HG02623 (cell line): Measurements from ENCODE around the gene PSD.

Experiments used
- ATAC-seq: cut with Tn5 transposase; IDR thresholded peaks from one replicate; pipeline ENCODE4 v1.9.1; 2021; ENCODE audit warnings: moderate library complexity; ENCODE audit not compliant: unreplicated experiment

Gene PSD

DNA sequence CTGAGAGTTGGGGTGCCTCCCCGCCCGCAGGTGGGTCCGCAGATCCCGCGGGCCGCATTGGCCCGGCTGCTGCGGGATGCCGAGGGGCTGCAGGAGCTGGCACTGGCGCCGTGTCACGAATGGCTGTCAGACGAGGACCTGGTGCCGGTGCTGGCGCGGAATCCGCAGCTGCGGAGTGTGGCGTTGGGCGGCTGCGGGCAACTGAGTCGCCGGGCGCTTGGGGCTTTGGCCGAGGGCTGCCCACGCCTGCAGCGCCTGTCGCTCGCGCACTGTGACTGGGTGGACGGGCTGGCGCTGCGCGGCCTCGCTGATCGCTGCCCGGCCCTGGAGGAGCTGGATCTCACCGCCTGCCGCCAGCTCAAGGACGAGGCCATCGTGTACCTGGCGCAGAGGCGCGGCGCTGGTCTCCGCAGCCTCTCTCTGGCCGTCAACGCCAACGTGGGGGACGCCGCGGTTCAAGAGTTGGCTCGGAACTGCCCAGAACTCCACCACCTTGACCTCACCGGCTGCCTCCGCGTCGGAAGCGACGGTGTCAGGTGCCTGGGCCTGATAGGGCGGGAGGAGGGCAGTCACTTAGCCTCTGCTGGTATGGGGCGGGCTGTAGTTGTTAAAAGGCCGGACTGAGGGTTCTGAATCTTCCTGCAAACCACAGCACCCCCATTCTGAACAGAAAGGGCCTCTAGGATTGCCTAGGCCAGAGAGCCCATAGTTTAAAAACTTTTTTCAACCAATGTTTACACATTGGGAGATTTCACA is 3.4 kb upstream of the PSD start:
- ATAC-seq: no peak

DNA sequence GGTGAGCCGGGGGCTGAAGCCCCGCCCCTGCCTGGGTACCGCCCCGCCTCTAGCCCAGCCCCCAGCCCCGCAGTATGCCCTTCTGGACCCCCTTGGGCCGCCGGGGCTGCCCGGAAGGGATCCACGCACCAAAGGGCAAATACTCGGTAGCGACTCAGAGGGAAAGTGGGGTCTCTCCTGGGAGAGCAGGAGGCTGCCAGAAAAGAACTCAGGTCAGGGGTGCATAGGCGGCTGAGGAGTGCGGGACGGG is 2.8 kb upstream of the PSD start:
- ATAC-seq: no peak

DNA sequence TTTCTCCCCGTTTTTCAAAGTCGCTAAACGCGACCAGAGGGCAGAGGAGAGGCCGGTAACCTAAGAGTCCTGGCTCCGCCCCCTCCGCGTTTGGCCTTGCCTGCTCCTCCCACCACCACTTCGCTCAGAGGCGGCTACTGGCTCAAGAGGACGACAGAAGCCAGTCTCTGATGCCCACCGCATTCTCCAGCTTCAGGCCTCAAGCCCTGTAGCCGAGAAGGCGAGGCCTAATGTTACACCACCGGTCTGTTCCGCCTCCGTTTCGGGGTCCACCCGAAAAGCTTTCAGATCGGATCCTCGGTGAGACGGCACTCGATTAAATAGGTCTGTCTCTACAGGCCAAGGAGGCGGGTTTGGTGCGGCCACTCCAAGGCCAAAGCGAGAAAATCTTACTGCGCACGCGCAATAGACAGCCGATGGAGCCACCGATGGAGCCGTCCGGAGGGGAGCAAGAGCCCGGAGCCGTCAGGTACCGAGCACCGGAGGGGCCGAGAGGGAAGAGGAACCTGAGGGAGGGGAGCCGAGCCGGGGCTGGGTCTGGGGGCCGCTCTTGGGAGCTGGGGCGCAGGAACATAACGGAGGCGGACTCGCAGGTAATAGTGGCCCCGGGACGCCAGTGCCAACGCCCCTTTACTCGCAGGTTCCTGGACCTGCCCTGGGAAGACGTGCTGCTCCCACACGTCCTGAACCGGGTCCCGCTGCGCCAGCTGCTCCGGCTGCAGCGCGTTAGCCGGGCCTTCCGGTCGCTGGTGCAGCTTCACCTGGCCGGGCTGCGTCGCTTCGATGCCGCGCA is 2.3 kb upstream of the PSD start, which contains the start of gene FBXL15:
FBXL15 (plus strand) TSS at position 123 of the 793 bp plus-strand sequence; CDS start at position 417, 294 bp downstream.
- peak; percentile 68 for ATAC-seq

DNA sequence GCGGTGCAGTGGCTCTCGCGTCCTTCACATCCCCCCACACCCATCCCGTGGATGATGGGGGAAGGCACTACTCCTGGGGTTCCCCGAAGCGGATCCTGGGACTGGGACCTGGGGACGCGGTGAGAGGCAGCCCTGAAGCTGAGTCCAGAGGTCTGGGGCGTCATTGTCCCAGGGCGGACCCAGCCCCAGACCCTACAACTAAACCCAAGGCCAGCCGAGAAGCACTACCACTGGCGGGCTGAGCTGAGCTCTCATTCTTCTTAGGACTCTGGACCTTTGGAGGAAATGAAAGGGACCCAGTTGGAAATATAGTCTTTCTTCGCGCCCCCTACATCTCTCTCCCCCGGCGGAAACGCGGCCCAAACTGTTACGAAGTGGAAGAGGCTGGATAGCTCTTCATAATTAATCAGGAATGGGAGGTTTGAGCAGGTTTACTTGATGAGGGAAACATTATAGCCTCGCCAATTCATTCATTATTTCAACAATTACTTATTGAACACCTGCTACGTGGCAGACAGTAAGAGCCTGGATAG is 1.7 kb upstream of the PSD start:
- ATAC-seq: no peak

DNA sequence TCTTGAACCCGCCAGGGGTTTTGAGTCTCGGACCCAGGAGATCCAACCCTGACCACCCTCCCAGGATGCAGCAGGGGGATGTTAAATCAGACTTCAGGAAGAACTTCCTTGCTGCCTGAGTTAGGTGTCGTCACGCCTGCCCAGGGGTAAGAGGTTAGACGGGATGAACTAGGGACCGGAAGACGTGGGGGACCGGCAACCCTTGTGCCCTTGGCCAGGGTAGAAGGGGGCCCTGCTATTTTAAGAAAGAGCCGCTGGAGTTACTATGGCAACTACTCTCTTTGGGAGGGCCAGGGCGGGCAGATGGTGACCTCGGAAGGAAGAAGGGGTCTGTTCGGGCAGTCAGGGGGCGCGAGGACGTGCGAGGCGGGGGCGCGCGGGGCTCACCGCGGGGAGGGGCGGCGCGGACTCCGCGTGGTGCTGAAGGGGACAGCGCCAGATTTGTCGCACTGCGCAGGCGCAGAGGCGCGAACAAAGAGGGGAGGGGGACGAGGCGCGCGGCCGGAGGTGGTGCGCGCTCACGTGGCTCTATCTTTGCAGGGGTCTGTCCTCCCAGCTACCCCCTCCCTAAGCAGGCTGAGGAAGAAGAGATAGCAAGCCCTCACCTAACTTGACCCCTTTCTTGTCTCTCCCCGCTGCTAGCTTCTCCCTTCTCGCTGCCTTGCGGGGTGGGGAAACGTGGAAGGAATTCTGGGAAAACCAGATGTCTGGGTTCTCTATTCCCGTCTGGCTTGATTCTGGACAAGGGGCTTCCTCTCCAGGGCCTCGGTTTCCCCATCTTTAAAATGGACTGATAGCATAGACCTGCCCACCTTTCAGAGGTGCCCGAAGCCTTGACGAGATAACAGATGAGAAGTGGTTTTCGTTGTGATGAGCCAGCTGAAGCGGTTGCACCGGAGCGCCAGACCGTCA is 940 bp upstream of the PSD start:
- no peak for ATAC-seq

DNA sequence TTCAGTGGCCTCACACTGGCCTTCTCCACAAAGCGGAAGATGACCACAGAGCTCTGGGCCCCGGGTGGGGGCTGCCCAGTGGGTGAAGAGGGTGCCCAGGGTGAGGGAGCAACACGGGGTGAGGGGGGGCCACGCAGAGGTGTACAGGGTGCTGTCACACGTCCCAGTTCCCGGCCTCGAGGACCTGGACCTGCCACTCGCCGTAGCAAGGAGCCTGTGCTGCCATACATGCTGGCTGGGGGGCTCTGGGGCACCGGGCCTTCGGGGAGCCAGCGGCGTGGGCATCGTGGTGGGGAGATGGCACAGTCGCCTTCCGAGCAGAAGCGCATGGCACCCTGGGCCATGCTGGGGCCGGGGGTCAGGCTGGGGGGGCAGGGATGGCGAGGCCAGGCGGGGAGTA is 1.9 kb downstream of the PSD start:
- no peak for ATAC-seq

DNA sequence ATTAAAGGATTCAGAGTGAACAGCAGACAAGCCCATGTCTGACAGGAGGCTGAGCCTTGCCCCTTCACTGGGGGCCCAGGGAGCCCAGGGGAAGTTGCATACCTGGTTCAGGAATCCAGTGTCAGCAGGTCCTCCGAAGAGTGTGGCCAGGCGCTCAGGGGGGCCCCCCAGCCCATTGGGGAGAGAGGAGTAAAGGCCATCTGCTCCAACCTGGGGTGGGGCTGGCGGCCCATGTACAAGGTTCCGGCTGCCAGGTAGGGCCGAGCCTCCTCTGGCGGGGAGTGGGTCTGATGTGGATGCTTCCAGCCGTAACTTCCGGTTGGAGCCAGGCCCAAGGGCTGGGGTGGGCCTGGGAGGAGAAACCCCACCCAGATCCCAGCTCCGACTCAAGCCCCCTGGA is 2.3 kb downstream of the PSD start:
- no peak for ATAC-seq

DNA sequence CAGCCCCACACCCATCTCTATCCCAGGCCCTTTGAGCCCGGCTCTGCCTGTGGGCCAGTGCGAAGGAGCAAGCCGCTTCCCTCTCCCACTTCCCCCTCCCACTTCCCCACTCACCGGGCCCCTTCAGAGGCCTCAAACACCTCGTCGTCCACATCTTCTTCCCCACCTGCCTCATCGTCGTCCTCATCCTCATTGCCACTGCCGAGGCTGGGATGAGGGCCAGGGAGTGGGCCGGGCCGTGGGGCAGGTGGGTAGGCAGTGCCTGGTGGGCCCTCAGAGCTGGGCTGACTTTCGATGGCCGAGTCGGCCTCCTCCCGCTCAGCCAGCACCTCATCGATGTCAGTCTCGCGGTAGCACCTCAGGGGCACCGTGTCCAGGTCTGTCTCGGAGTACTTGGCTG is 3.8 kb downstream of the PSD start:
- no peak for ATAC-seq

DNA sequence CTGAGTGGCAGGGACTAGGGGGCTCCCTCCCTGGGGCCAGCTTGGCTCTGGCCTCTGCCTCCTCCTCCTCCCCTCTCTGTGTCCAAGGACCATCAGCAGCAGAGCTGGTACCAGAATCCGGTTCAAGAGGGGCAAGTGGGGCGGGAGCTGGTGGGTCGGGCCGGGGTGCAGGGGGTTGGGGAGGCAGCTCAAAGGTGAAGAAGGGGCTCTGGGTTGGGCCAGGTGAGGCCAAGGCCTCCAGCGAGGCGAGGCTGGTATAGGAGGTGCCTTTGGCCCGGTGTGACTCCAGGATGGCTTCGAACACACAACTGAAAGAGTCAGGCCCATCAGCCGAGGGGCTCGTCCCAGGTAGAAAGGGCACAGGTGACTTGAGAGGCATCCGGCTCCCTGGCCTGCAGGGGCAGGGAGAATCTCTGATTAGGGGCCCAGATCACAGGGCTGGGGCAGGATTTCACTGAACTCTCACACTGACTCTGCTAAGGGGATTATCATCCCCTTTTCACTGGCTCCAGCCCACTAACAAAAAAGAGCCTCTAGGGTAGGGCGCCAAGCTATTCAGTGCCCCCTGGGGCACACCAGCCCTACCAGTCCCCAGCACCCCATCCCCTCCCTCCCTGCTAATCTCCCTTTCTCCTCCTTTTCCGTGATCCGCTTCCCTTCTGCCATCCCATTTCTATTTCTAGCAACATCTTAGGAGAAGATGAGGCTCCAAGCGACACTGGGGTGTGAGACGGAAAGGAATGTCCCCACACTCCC is 4.6 kb downstream of the PSD start:
- no peak for ATAC-seq

DNA sequence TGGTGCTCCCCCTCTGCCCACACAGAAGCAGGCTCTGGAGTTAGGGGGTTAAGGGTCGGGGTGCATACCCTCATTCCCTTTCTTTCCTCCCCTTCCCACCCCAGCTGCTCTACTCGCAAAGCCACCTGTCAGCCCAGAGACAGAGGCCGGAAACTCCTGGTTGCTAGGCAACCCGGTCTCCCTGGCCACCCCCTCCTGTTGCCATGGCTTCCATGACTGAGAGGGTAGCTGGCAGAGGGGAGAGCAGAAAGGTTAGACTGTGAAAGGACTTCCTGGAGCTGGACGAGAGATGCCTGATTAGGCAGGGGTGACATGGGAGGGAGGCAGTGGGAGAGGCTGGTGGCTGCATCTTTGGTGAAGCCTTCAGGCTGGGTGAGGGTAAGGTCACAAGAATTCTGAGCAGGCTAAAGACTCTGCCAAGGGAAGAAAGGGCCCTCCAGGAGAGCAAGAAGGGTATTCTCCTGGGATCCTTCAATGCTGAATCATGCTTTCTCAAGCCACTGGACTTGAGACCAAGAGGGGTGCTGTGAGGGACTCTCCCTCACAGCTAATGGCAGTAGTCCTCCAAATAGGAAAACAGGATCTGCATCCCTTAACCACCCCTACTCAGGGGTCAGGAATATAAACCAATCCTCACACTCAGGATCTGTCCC is 5.4 kb downstream of the PSD start:
- no peak for ATAC-seq

DNA sequence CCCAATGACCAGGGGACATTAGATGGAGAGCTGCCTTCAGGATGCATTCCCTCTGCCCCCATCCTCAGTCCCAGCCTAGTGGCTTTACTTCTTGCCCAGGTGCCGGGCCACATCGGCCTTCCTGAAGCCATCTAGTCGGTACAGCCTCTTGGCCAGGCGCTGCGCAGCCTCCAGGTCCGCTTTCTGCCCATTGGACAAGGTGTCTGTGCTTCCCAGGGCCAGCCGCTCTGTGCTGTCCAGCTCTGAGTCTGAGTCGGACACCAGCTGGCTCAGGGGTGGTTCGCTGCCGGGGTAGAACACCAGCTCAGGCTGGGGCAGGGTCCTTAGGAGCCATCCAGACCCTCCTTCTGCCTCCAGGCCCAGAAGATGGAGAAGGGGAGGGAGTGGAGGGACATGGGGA is 6.3 kb downstream of the PSD start:
- no peak for ATAC-seq

DNA sequence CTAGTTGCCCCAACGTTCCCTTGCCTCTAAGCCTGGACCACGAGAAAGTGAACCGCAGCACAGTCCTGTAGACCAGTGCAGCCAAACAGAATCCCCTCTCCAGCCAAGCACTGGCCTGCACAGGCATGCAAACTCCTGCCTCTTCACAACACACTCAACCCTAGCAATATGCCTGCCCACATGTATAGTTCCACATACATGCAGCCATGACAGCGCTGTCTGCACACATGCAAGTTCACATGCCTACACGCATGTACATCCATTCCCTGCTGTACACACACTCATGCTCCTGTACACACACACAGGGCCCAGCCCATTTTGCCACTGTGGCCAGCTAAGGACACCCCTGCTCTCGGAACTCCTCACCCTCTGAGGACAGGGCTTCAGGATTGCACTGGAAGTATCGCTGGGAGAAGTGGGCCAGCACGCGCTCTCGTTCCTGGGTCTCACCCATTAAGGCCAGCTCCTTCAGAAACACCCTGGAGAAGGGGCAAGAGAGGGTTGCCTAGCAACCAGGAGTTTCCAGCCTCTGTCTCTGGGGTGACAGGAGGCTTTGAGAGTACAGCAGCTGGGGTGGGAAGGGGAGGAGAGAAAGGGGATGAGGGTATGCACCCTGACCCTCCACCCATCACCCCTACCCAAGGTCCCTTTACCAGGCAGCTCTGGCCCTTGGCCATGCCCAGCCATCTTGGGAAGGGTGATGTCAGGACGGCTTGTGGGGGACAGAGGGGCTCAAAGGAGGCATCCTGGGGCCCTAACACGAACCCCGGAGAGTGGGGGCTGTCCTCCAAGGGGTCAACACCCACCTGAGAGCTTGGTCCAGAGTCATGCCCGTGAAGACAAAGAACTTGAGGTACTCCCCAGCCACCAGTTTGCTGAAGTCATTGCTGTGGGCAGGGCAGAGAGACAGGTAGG is 7.0 kb downstream of the PSD start:
- no peak for ATAC-seq

DNA sequence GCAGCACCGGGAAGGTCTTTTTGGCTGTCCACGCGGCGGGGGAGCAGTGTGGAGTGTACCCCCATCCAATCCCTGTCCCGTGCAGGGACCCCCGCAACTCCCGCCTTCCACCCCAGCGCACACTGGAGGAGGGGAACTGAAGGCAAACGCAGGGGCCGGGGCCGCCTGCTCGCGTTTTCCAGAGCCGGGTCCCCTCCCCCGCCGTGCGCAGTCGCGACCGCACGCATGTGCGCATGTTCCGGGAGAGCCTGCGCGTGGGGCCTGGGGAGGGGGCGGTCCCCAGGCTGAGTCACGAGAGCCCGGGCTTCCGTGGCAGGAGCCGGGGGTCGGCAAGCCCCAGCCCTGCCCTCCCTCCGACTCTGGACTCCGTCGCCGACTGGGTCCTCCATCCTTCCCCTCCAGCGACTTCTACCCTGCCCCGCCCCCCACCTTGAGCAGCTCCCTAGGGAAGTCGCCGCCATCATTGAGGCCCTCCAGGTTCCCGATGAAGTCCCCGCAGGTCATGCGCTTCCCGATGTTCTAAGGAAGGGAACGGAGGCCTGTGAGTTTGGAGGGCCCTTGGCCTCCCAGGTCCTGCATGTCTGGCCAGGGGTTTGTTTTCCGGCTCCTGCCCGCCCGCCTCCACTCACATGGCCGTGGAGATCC is 8.0 kb downstream of the PSD start:
- no peak for ATAC-seq

DNA sequence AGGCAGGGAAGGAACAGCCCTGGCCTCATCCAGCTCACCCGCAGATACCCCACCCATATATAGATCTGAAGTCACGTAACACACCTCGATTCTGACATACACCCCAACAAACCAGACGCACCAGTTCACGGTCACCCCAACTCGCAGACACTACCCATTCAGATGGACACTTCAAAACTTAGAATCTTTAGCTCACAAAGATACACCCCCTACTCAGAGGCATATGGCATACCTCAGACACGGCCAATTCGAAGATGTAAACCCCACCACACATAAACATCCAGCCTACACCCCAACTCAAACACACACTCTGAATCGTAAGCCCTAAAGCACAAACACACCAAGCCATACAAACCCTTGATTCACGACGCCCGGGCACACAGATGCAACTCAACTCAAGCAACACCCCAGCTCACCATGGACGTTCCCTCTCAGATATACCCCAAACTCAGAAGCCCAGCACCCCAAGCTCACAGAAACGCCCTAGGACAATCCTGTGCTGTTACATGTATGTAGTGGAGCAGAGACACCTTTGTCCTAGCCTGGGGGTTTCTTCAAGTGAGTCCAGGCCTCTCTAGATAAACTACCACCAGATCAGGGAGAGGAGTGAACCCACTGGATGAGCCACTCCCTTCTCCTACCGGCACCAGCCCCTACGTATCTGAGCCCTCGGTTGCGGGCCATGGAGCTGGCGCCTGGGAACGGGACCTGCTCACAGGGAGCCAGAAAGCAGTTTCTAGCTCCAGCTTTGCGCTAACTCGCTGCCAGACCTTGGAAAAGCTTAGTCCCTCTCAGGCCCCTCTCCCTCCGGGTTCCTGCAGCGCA is 8.8 kb downstream of the PSD start:
- no peak for ATAC-seq

DNA sequence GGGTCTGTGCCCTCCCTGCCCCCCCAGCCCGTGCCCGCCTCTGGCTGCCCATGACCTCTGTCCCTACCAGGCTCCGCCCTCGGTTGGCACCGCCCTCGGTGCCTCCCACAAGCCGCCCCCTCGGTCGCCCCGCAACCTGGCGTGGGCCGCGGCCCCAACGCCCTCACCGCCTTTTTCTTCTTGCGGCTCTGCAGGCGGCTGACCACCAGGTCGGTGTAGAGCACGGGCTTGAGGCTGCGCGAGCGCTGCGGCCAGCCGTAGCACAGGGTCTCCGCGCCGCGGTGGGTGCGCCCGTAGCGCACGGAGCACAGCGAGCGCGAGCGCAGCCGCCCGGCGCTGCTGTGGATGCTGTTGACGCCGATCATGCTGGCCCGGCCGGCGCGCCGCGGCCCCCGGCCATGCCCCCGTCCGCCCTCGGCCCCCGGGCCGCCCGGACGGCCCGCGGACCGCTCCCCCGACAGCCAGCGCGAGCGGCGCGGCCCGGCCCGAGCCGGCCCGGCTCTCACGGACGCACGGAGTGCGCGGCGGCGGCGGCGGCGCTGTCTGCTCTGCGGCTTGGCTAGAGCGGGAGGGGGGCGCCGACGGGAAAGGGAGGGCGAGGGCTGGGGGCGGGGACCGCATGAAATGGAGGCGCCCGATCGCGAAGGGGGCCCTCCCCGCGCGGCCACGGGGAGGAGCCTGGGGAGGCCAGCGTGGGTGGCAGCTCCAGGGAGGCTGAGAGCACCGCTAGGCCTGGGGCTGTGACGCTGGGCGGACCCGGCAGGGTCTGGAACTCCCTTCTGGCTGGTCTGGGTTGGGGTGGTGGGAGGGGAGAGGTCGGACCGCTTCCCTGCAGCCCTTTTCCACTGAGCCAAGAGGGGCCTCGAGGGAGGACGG is 9.6 kb downstream of the PSD start:
- ATAC-seq: no peak

DNA sequence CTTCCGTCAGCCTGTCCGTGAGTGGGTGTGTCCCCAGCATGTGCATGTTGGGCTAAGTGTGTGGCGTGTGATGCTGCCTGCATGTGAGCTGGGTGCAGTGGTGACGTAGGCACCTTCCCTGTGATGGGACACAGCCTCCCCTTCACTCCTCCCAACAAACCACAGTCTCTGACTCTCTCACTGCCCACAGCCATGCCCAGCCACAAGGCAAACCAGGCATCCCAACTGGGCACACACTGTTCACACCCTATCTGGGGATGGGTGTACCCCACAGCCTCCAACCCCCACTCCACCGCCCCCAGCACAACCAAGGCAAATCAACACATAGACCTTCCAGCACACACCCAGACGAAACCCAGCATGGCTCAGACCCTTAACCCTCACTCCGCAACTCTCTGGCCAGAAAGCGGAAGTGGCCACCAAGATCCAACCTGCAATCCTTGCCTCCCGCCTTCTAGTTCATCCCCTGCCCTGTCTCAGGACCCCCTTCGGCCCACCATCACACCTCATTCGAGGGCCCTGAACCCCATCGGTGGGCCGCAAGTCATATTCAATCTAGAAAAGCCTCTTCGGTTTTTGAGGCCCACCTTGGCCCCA is 10.4 kb downstream of the PSD start:
- ATAC-seq: no peak
